Mammary epithelial cell (primary cell): ENCODE results near the gene SLC25A13.

Source experiments
- CTCF ChIP-seq, 2 donors: IDR thresholded peaks in 1 of 2; conservative IDR thresholded peaks in 1 of 2; 2 replicates each; pipeline ENCODE4 v1.5.1; 2011 to 2012; ENCODE audit warnings: inconsistent platforms in 2 of 2, low read length in 2 of 2, mild to moderate bottlenecking in 2 of 2, control low read depth in 1 of 2, low read depth in 1 of 2; ENCODE audit not compliant: insufficient read depth in 1 of 2; ENCODE audit errors: extremely low read depth in 1 of 2
- EZH2 ChIP-seq: IDR thresholded peaks from 2 replicates; pipeline ENCODE4 v1.6.1; 2012; ENCODE audit warnings: low read length, inconsistent platforms, borderline replicate concordance

GRCh38 chr7:96354881-96355280, 33.0 kb upstream of the SLC25A13 start:
- TF ChIP-seq CTCF (conservative IDR thresholded peaks at IDR 0.05 in 1 of 2, IDR thresholded peaks at IDR 0.05 in 1 of 2; ENCODE audit: extremely low read depth in 1 of 2, insufficient read depth in 1 of 2, low read depth in 1 of 2, low read length in 2 of 2) (no peak), EZH2 (no peak)
